Transverse colon (tissue), 4 donors: Measurements from ENCODE around the gene FOSL2. TPM values are rescaled to one million over a fixed set of nuclear protein-coding genes. Genes with fewer than 3 reads are reported as not detected.

Source experiments
- DNase-seq: peaks from one replicate; pipeline ENCODE4 v3.0.0-alpha.2; 2019
- H3K27ac ChIP-seq, 4 donors: fragments of 200-600 bp; sonication (generic); 2 replicates each; pipeline ENCODE4 v1.5.1; 2016 to 2018; ENCODE audit warnings: inconsistent platforms in 4 of 4
- H3K27me3 ChIP-seq: fragments of 200-600 bp; sonication (generic); 2 replicates; pipeline ENCODE4 v1.5.1; 2017; ENCODE audit warnings: inconsistent platforms
- H3K36me3 ChIP-seq, 4 donors: fragments of 200-600 bp; sonication (generic); 2 replicates each; pipeline ENCODE4 v1.5.1; 2017 to 2019; ENCODE audit warnings: inconsistent platforms in 4 of 4
- H3K4me1 ChIP-seq, 4 donors: fragments of 200-600 bp; sonication (generic); 2 replicates each; pipeline ENCODE4 v1.5.1; 2017 to 2020; ENCODE audit warnings: inconsistent platforms in 4 of 4
- H3K4me3 ChIP-seq, 4 donors: fragments of 200-600 bp; sonication (generic); 1 replicate in 1 of 4; 2 replicates in 3 of 4; pipeline versions ENCODE4 v1.5.1 to v1.6.1; 2017 to 2019; ENCODE audit warnings: inconsistent platforms in 4 of 4
- H3K9me3 ChIP-seq, 2 donors: fragments of 200-600 bp; sonication (generic); 2 replicates each; pipeline ENCODE4 v1.5.1; 2017 to 2019; ENCODE audit warnings: inconsistent platforms in 2 of 2
- EP300 ChIP-seq: sonication (generic); formaldehyde crosslinking; IDR thresholded peaks from one replicate; pipeline ENCODE4 v1.6.1; 2017; ENCODE audit warnings: antibody characterized with exemption, low read depth
- POLR2A ChIP-seq: fragments of 450-650 bp; IDR thresholded peaks from one replicate; pipeline ENCODE4 v1.6.1; 2016; ENCODE audit warnings: antibody characterized with exemption, mild to moderate bottlenecking, moderate library complexity
- POLR2AphosphoS5 ChIP-seq, 3 donors: sonication (generic); formaldehyde crosslinking; IDR thresholded peaks; one replicate each; pipeline ENCODE4 v1.6.1; 2016; ENCODE audit warnings: antibody characterized with exemption in 3 of 3
- WGBS, 2 donors: methylation state at CpG; one replicate each; pipeline ENCODE4 v1.1.5; 2018; ENCODE audit warnings: low coverage in 1 of 2; 5-methylcytosine and 5-hydroxymethylcytosine counted together
- in situ Hi-C, 4 donors: fragments of 200-750 bp; cut with MboI; loops; one replicate each; pipeline versions ENCODE4 v1.15.0 to v1.15.1; 2017; ENCODE audit warnings: low sequenced_read_pairs in 3 of 4, low pct_ligation_motif_present in 1 of 4, low pct_unique_long_range_greater_than_20kb in 1 of 4
- intact Hi-C: fragments of 100-400 bp; cut with DNase I; formaldehyde crosslinking; loops from one replicate; pipeline ENCODE4 v1.15.1; 2023; ENCODE audit warnings: low total_unique reads
- total RNA-seq, 4 donors: library from RNA; depleted of rRNA; stranded (reverse); fragments of >200 nt; gene quantifications; one replicate each; pipeline ENCODE4 v1.1.0, GENCODE V29; 2016
- TF ChIP-seq, protein P1 (sequence below), 5 experiments: fragments of 200-600 bp in 3 of 5; fragments of 450-650 bp in 2 of 5; sonication (generic) in 3 of 5; IDR thresholded peaks; 1 replicate in 2 of 5; 2 replicates in 3 of 5; pipeline ENCODE4 v1.5.1; 2016 to 2017; ENCODE audit warnings: antibody characterized with exemption in 5 of 5, inconsistent platforms in 3 of 5, mild to moderate bottlenecking in 2 of 5, moderate library complexity in 1 of 5

FOSL2 gene
- total RNA-seq, 4 donors from 2014 or later: 135 to 358 (median 233) TPM

DNA sequence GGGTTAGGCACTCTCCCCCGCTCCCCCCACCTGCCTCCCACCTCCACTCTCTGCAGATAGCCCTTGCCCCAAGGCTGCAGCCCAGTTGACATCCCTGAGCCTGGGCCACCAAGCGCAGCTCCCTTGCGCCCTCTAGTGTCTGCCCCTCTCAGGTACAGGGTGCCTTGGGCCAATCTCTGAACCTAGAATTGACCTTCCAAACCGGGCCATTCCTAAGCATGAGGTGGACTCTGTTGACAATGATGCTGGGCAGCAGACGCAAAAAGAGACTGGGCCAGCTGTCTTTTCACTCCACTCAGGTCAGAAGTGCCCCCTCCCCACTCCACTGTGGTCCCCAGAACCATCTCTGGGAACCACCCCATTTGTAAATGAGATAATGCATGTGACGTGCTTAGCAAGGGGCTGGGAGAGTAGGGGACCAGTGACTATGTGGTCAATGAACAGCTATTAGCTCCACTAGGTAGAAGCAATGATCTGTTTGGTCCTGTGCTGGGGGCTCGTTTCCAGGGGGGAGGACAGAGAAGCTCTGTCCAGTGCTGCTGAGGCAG, 60.0 kb downstream of the FOSL2 start:
- H3K36me3 ChIP-seq: no peaks in the 10 kb centered on the region
- TF ChIP-seq POLR2AphosphoS5 (IDR thresholded peaks at IDR 0.05) (no peak), POLR2A (no peak), EP300 (no peak)
- TF ChIP-seq, protein P1, sequence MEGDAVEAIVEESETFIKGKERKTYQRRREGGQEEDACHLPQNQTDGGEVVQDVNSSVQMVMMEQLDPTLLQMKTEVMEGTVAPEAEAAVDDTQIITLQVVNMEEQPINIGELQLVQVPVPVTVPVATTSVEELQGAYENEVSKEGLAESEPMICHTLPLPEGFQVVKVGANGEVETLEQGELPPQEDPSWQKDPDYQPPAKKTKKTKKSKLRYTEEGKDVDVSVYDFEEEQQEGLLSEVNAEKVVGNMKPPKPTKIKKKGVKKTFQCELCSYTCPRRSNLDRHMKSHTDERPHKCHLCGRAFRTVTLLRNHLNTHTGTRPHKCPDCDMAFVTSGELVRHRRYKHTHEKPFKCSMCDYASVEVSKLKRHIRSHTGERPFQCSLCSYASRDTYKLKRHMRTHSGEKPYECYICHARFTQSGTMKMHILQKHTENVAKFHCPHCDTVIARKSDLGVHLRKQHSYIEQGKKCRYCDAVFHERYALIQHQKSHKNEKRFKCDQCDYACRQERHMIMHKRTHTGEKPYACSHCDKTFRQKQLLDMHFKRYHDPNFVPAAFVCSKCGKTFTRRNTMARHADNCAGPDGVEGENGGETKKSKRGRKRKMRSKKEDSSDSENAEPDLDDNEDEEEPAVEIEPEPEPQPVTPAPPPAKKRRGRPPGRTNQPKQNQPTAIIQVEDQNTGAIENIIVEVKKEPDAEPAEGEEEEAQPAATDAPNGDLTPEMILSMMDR (IDR thresholded peaks at IDR 0.05): peak; percentile 92 to 93 (median 93)
- no peaks in the 10 kb centered on the region for H3K4me1 ChIP-seq
- intact Hi-C loops: loop anchor here (5.0 kb wide), 1 partner anchor 730 kb away; no protein-coding TSS in a partner anchor
- no peak overlapping the region for H3K27ac ChIP-seq
- H3K4me3 ChIP-seq: no peak overlapping the region
- 33% methylated on average over 7 of the region's 7 CpGs; no CpG with 5 or more reads in 1 of the 2 donors for whole genome bisulfite sequencing, 2 donors
- in situ Hi-C loops: loop anchor here in 1 of 4 donors (25.0 kb wide), 1 partner anchor 715 kb away; no protein-coding TSS in a partner anchor
- no peaks in the 10 kb centered on the region for H3K9me3 ChIP-seq
- H3K27me3 ChIP-seq: no peaks in the 10 kb centered on the region
- DNase-seq: peak; percentile 84

DNA sequence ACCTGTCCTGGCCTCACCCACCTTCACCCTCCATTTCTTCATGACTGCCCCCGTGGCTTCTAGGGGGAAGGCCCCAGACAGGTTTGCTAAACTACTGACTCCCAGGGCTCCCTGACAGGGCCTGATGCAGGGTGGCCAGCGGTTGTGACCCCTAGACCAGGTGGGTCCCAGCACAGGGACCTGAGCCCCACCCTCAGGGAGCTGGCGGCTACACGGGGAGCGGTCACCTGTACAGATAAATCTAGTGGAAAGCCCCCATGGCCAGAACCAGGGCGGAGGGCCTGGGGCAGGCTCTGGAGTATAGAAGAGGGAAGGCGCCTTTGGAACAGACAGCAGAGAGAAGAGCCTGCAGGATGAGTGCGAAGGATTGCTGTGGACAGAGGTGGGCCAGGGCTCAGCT, 60.7 kb downstream of the FOSL2 start:
- Histone ChIP-seq H3K4me3 (no peak overlapping the region), H3K27ac (no peak overlapping the region), H3K27me3 (no peaks in the 10 kb centered on the region), H3K36me3 (no peaks in the 10 kb centered on the region), H3K9me3 (no peaks in the 10 kb centered on the region), H3K4me1 (no peaks in the 10 kb centered on the region)
- WGBS, 2 donors: 95 to 100% methylated on average over 1 to 8 of the region's 8 CpGs
- no peak for DNase-seq
- TF ChIP-seq, protein P1 (IDR thresholded peaks at IDR 0.05): no peak
- TF ChIP-seq POLR2A: no peak
- no peak for TF ChIP-seq EP300
- TF ChIP-seq POLR2AphosphoS5 (IDR thresholded peaks at IDR 0.05): no peak
- in situ Hi-C loops: loop anchor here in 1 of 4 donors (25.0 kb wide), 1 partner anchor 716 kb away; no protein-coding TSS in a partner anchor
- intact Hi-C loops: loop anchor here (5.0 kb wide), 1 partner anchor 731 kb away; no protein-coding TSS in a partner anchor

DNA sequence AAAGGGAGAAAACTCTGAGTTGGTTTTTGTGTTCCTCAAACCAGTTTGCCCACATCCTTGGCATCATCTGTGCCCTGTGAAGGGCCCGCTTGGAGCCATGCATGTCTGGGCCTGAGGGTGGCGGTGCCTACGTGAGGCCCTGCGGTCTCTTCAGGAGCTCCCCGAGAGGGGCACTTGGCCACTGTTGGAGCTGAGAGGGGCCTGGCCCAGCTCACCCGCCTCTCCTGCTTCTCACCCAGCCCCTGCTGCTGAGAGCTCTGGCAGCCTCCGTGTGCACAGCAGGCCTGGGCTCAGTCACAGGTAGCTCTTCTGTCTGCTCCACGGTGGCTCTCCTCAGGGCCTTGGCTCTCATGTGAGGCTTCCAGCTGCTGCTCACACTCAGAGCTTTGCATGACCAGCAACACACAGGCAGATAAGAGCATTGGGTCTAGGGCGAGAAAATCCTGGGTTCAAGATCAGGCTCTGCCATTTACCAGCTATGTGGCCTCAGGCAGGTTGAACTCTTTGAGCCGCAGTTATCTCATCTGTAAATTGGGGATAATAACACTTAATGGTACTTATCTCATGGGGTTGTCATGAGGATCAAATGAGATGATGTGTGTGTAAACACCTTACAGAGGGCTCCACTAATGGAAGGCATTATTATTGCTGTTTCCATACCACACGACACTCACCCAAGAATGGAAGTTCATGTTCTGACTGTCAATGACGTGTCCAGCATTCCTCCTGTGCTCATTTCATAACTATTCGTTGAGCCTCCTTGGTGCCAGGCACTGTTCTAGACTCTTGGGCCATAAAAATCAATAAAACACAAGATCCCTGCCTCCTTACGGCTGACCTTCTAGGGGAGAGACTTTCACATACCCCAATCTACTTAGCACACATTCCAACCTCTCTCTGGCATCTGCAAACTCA, 61.6 kb downstream of the FOSL2 start:
- Histone ChIP-seq H3K27me3 (no peaks in the 10 kb centered on the region), H3K4me1 (no peaks in the 10 kb centered on the region), H3K9me3 (no peaks in the 10 kb centered on the region), H3K36me3 (no peaks in the 10 kb centered on the region), H3K4me3 (no peak overlapping the region), H3K27ac (no peak overlapping the region)
- intact Hi-C loops (loop anchor here (5.0 kb wide), 1 partner anchor 732 kb away; no protein-coding TSS in a partner anchor), in situ Hi-C loops (loop anchor here in 1 of 4 donors (25.0 kb wide), 1 partner anchor 717 kb away; no protein-coding TSS in a partner anchor)
- DNase-seq: no peak
- 86% methylated on average over 14 of the region's 14 CpGs; no CpG with 5 or more reads in 1 of the 2 donors for WGBS, 2 donors
- TF ChIP-seq POLR2A (no peak), EP300 (no peak), POLR2AphosphoS5 (IDR thresholded peaks at IDR 0.05) (no peak)
- TF ChIP-seq, protein P1 (IDR thresholded peaks at IDR 0.05): no peak

DNA sequence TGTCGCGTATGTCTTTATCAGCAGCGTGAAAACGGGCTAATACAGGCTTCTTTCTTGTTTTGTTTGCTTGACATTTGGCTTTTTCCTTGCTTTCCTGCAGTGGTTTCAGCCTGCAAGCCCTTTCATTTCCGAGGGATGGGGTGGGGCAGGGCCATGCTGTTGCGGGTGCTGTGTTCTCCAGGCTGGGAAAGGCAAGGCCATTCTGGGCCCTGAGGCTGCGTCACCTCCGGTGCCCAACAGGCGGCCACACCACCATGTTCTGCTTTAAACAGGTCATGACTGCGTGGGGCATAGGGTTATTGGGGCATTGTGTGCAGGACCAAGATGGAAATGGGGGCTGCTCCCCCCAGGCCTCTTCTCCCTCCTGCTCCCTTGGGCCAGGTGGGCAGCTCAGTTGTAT, 64.6 kb downstream of the FOSL2 start:
- TF ChIP-seq POLR2AphosphoS5 (IDR thresholded peaks at IDR 0.05) (no peak), EP300 (no peak), POLR2A (no peak)
- TF ChIP-seq, protein P1 (IDR thresholded peaks at IDR 0.05): no peak
- no peaks in the 10 kb centered on the region for H3K36me3 ChIP-seq
- H3K4me3 ChIP-seq: no peak overlapping the region
- H3K27me3 ChIP-seq: no peaks in the 10 kb centered on the region
- no peak for DNase-seq
- no peaks in the 10 kb centered on the region for H3K4me1 ChIP-seq
- 96 to 100% methylated on average over 4 to 10 of the region's 10 CpGs for WGBS, 2 donors
- in situ Hi-C loops (loop anchor here in 1 of 4 donors (25.0 kb wide), 1 partner anchor 720 kb away; no protein-coding TSS in a partner anchor), intact Hi-C loops (no loop called here)
- no peak overlapping the region for H3K27ac ChIP-seq
- no peaks in the 10 kb centered on the region for H3K9me3 ChIP-seq
